Naive B cell (primary cell): ENCODE data around the gene TRAF7. TPM values are rescaled to one million over a fixed set of nuclear protein-coding genes. Genes with fewer than 3 reads are reported as not detected.
"Not testable (repeated sequence)": the region's sequence is repeated elsewhere in the genome, so short reads cannot be mapped to it uniquely, and the experiment has no call there.

Experiments
- ATAC-seq, 2 donors: fragments of 150-1000 bp; cut with Tn5 transposase; 2 replicates each; pipeline ENCODE4 v1.10.0; 2021; ENCODE audit warnings: low read depth in 2 of 2, mild to moderate bottlenecking in 2 of 2, moderate library complexity in 2 of 2
- DNase-seq: peaks from one replicate; pipeline ENCODE4 v3.0.0; 2022
- H3K27ac Mint-ChIP-seq, 6 donors: one replicate each; pipeline ENCODE4 v1.8.0; 2020 to 2022; ENCODE audit warnings: mild to moderate bottlenecking in 6 of 6, mixed read lengths in 6 of 6, moderate library complexity in 5 of 6, inconsistent platforms in 2 of 6
- H3K27me3 Mint-ChIP-seq, 3 donors: one replicate each; pipeline ENCODE4 v1.8.0; 2021 to 2022; ENCODE audit warnings: mixed read lengths in 3 of 3, mild to moderate bottlenecking in 1 of 3
- H3K36me3 Mint-ChIP-seq, 2 donors: one replicate each; pipeline ENCODE4 v1.8.0; 2020 to 2022; ENCODE audit warnings: mixed read lengths in 2 of 2, inconsistent platforms in 1 of 2, mild to moderate bottlenecking in 1 of 2
- H3K4me1 Mint-ChIP-seq, 3 donors: one replicate each; pipeline ENCODE4 v1.8.0; 2020 to 2022; ENCODE audit warnings: mixed read lengths in 3 of 3, inconsistent platforms in 1 of 3, mild to moderate bottlenecking in 1 of 3, moderate library complexity in 1 of 3
- H3K4me3 Mint-ChIP-seq, 8 donors: one replicate each; pipeline ENCODE4 v1.8.0; 2020 to 2022; ENCODE audit warnings: mild to moderate bottlenecking in 8 of 8, mixed read lengths in 8 of 8, moderate library complexity in 8 of 8, inconsistent platforms in 2 of 8
- H3K9me3 Mint-ChIP-seq, 7 donors: one replicate each; pipeline ENCODE4 v1.8.0; 2020 to 2022; ENCODE audit warnings: mixed read lengths in 7 of 7, mild to moderate bottlenecking in 5 of 7, inconsistent platforms in 2 of 7, moderate library complexity in 1 of 7
- polyA plus RNA-seq, 6 donors: library from polyadenylated mRNA; unstranded; fragments of 300-500 nt; fragmentation: Illumina TruSeq; gene quantifications; one replicate each; pipeline ENCODE4 v1.2.3, GENCODE V29; 2021; ENCODE audit warnings: low read depth in 6 of 6

TRAF7 gene
- polyA plus RNA-seq, 6 donors from 2014 or later, result 4.2 to 9.4 (median 5.6) TPM

DNA sequence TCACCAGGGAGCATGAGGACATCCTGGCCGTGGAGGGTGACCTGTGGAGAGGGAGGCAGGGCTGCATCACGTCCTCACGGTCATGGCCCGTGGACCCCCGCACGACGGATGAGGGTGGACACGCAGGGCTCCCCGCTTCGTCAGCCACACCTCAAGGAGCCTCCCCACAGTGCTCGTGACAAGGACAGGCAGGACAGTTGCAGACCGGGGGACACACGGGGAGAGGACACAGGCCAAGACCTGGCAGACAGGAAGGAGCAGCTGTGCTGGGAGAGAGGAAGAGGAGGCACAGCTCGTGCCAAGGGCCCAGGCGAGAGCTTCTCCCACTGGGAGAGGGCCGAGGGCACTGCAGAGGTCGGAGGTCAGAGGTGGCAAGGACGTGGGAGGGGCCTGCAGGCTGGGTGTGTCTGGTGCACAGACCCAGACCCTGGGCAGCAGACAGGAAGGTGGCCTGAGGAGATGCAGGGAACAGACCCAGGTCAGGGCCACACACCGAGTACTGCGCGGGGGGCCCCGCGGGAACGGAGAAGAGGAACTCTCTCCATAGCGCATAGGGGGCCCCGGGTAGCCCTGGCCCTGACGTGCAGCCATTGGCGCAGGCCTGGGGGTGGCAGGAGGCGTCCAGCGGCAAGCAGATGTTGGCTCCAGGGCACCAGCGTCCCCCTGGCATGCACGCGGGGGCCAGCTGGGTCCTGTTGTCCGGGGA, 40.5 kb upstream of the TRAF7 start:
- not testable (repeated sequence) for H3K36me3 Mint-ChIP-seq, H3K4me1 Mint-ChIP-seq, H3K27me3 Mint-ChIP-seq, H3K9me3 Mint-ChIP-seq, DNase-seq, H3K4me3 Mint-ChIP-seq, ATAC-seq
- peak overlapping the region in 1 of 6 donors; percentile 63 for H3K27ac Mint-ChIP-seq

- H3K27ac Mint-ChIP-seq, result no peak overlapping the region
- no peak for DNase-seq
- H3K4me3 Mint-ChIP-seq, result no peak overlapping the region
- peaks cover 5 to 6% (median 5%) of the 10 kb centered on the region in 3 donors for H3K4me1 Mint-ChIP-seq
- no peaks in the 10 kb centered on the region for H3K27me3 Mint-ChIP-seq
- no peak for ATAC-seq
- no peaks in the 10 kb centered on the region for H3K9me3 Mint-ChIP-seq
- no peaks in the 10 kb centered on the region for H3K36me3 Mint-ChIP-seq
Measured at GRCh38 chr16:2115591-2115973, 40.0 kb upstream of the TRAF7 start.

GRCh38 chr16:2116428-2116827, 39.2 kb upstream of the TRAF7 start:
- not testable (repeated sequence) for ATAC-seq, H3K27me3 Mint-ChIP-seq

GRCh38 chr16:2117341-2117740, 38.2 kb upstream of the TRAF7 start:
- not testable (repeated sequence) for ATAC-seq, H3K9me3 Mint-ChIP-seq, H3K4me3 Mint-ChIP-seq, DNase-seq, H3K27ac Mint-ChIP-seq, H3K36me3 Mint-ChIP-seq, H3K27me3 Mint-ChIP-seq
- H3K4me1 Mint-ChIP-seq, result peaks cover 9 to 13% (median 9%) of the 10 kb centered on the region in 3 donors

More at GRCh38 chr16:2116428-2116827, 39.2 kb upstream of the TRAF7 start:
- H3K27ac Mint-ChIP-seq, DNase-seq, H3K36me3 Mint-ChIP-seq, H3K4me3 Mint-ChIP-seq, H3K9me3 Mint-ChIP-seq: not testable (repeated sequence)
- peaks cover 8 to 10% (median 9%) of the 10 kb centered on the region in 3 donors for H3K4me1 Mint-ChIP-seq

DNA sequence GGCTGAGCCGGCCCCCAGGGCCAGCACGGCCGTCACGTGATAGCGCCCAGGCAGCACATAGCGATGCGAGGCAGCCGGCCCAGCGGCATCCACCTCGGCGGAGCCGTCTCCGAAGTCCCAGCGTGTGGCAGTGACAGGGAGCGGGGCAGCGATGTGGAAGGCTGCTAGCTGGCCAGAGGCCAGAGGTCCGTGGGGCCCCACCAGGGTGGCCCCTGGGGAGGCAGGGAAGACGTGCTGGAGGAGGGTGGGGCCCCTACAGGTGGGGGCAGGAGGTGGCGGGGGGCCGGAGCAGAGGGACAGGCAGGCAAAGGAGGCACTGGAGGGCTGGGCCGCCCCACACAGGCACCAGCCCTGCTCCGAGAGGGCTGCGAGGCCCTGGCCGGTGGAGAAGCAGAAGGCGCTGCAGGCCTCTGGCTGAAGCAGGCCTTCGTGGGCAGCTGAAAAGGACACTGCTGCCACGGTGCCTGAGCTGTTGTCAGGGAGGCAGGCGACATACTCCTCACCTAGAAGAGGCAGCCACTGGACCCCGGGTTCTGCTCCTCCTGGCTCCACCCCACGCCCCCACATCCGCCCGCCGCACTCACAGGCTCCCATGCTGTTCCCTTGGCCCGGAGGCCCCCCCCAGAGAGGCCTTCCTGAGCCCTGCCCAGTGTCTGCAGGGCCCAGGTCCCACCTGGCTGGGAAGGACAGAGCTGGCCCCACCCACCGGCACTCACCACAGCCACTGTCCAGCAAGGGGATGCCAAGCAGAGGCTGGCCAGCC, 37.4 kb upstream of the TRAF7 start:
- not testable (repeated sequence) for H3K36me3 Mint-ChIP-seq, H3K27ac Mint-ChIP-seq, H3K27me3 Mint-ChIP-seq, H3K9me3 Mint-ChIP-seq, ATAC-seq, DNase-seq, H3K4me3 Mint-ChIP-seq
- H3K4me1 Mint-ChIP-seq, result peaks cover 9 to 13% (median 9%) of the 10 kb centered on the region in 3 donors

DNA sequence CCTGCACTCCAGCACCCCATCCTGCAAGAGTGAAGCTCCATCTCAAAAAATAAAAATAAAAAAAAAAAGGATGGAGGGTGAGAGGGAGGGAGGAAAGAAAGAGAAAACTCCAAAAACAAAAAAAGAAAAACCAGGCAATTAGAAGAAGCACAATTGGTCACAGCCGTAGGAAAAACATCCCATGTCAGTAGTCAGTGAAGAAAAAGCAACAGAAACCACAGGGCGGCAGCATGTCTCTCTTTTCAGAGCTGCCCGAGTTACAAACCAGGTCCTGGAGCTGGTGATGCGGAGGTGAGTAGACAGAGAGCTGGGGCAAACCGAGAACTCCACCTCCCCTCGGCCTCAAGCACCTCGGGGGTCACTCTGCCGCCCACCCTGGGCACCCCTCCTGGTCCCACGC, 34.3 kb upstream of the TRAF7 start:
- not testable (repeated sequence) for H3K36me3 Mint-ChIP-seq, H3K4me3 Mint-ChIP-seq, H3K27ac Mint-ChIP-seq, DNase-seq, H3K9me3 Mint-ChIP-seq, H3K27me3 Mint-ChIP-seq
- peak; percentile 57 to 66 for ATAC-seq
- H3K4me1 Mint-ChIP-seq, result peaks cover 9 to 24% (median 19%) of the 10 kb centered on the region in 3 donors

DNA sequence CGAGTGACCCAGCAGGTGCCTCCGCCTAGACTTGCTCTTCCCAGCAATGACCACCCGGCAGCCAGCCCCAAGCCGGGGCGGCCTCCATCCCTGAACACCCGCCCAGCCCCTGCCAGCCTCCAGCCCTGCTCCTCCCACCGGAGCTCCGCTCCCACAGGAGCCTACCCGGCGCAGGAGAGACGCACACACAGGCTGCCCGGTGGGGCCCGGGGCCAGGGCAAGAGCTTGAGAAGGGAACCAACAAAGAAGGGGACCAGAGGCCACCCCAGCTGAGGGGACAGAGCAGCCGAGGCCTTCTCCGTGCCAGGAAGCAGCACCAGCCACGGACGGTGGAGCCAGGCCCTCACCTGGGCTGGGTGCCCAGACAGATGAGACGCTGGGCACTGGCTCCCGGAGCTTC, 33.7 kb upstream of the TRAF7 start:
- DNase-seq, result no peak
- ATAC-seq, result no peak
- Mint-ChIP-seq H3K27me3 (no peaks in the 10 kb centered on the region), H3K4me3 (no peak overlapping the region), H3K36me3 (no peaks in the 10 kb centered on the region), H3K9me3 (no peaks in the 10 kb centered on the region), H3K27ac (no peak overlapping the region), H3K4me1 (peaks cover 10 to 25% (median 24%) of the 10 kb centered on the region in 3 donors)

GRCh38 chr16:2122429-2122828, 33.2 kb upstream of the TRAF7 start:
- no peaks in the 10 kb centered on the region for H3K9me3 Mint-ChIP-seq
- ATAC-seq (no peak), DNase-seq (no peak)
- H3K4me1 Mint-ChIP-seq, result peaks cover 14 to 30% (median 29%) of the 10 kb centered on the region in 3 donors
- peak overlapping the region in 1 of 6 donors; percentile 36 for H3K27ac Mint-ChIP-seq
- peak overlapping the region in 1 of 8 donors; percentile 21 for H3K4me3 Mint-ChIP-seq
- H3K36me3 Mint-ChIP-seq, result no peaks in the 10 kb centered on the region
- no peaks in the 10 kb centered on the region for H3K27me3 Mint-ChIP-seq

- not testable (repeated sequence) for H3K27me3 Mint-ChIP-seq, H3K36me3 Mint-ChIP-seq, H3K27ac Mint-ChIP-seq, DNase-seq, ATAC-seq, H3K4me3 Mint-ChIP-seq, H3K9me3 Mint-ChIP-seq
- peaks cover 14 to 33% (median 29%) of the 10 kb centered on the region in 3 donors for H3K4me1 Mint-ChIP-seq
Measured at GRCh38 chr16:2122934-2123683, 32.5 kb upstream of the TRAF7 start.

DNA sequence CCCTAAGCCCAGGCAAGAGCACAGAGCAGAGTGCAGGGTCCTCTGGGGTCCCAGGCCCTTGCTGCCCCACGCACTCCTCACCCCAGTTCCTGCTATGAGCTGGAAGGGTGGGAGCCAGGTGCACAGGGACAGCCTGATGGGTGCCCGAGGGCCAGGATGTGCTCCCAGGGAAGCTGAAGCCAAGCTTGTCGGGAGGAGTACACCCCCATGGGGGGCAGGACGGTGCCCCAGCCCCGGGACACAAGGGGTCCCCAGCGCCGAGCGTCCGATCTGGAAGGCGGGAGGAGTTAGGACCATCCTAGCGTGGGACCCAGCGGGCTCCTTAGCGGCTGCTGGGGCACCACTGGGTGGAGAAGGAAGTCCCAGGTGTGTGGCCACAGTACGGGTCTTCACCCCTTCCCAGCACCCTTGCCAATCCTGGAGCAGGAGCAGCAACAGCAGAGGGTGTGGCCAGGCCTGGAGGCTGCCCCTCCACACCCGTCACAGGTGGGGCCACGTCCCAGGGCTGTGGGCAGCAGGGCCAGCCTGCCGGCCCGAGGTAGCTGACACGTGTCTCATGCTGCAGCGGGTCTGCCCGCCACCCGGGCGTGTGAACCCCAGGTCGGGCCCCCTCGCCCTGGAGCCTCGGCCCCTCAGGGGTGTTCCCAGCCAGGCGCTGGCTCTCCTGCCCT, 31.7 kb upstream of the TRAF7 start:
- ATAC-seq, H3K27me3 Mint-ChIP-seq, H3K36me3 Mint-ChIP-seq, H3K9me3 Mint-ChIP-seq, H3K4me3 Mint-ChIP-seq, H3K27ac Mint-ChIP-seq, DNase-seq: not testable (repeated sequence)
- peaks cover 18 to 37% (median 36%) of the 10 kb centered on the region in 3 donors for H3K4me1 Mint-ChIP-seq

GRCh38 chr16:2124377-2124693, 31.2 kb upstream of the TRAF7 start:
- not testable (repeated sequence) for H3K27ac Mint-ChIP-seq, H3K27me3 Mint-ChIP-seq, DNase-seq, H3K36me3 Mint-ChIP-seq, ATAC-seq, H3K9me3 Mint-ChIP-seq, H3K4me3 Mint-ChIP-seq
- peaks cover 18 to 37% (median 37%) of the 10 kb centered on the region in 3 donors for H3K4me1 Mint-ChIP-seq

GRCh38 chr16:2124694-2125444, 30.7 kb upstream of the TRAF7 start:
- H3K27ac Mint-ChIP-seq, result peak overlapping the region in 3 of 6 donors; percentile 49 to 84 (median 52)
- not testable (repeated sequence) for DNase-seq, H3K9me3 Mint-ChIP-seq, H3K4me3 Mint-ChIP-seq, H3K27me3 Mint-ChIP-seq, H3K36me3 Mint-ChIP-seq, ATAC-seq
- peaks cover 18 to 37% (median 37%) of the 10 kb centered on the region in 3 donors for H3K4me1 Mint-ChIP-seq
